ENCODE results near the gene ZNF576.
A peak's percentile ranks its signal among the peaks of the same experiment; 100 is the strongest.
"Not testable (repeated sequence)": the region's sequence is repeated elsewhere in the genome, so short reads cannot be mapped to it uniquely, and the experiment has no call there.

The ZNF576 gene

GRCh38 chr19:43628646-43629326 lies 32.4 kb downstream of the ZNF576 start:
- DNase-seq, result no peak

- DNase-seq, result no peak
Measured at GRCh38 chr19:43631491-43631890, 35.1 kb downstream of the ZNF576 start.

- DNase-seq, result no peak
Measured at GRCh38 chr19:43633520-43633919, 37.1 kb downstream of the ZNF576 start.

DNA sequence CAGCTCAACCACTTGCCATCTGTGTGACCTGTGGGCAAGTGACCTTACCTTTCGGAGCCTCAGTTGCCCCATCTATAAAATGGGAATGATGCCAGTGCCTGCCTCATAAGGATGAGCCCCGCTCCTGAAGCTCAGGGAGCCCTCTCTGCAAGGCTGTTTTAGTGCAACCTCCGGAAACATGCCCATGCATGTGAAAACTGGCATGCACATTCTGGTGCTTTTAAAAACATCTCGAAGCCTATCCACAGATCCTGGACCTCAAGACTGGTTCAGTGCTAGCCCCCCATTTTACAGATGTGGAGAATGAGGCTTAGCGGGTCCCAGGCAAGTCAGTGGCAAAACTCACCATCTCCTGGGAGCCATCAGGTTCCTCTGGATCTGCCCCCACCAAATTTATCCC lies 37.7 kb downstream of the ZNF576 start:
- no peak for DNase-seq

DNA sequence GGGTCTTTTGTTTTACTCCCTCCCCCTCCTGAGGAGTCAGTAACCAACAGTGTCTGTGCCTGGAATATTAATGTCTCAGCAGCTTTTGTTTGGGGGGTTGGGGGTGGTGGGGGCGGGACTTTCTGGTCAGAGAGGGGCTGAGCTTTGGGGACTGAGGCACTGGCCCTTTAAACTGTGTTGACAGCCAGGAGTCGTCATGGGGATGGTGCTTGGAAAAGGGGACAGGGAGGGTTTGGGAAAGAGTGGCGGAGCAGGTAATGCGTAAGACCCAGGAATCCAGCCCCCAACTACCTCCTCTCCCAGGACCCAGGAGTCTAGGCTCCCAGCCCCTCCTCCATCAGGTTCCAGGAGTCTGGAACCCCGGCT lies 38.1 kb downstream of the ZNF576 start:
- peak; percentile 43 to 47 for DNase-seq

GRCh38 chr19:43634872-43635560 lies 38.6 kb downstream of the ZNF576 start:
- DNase-seq, result peak; percentile 50 to 64

- not testable (repeated sequence) for DNase-seq
Measured at GRCh38 chr19:43635561-43635940, 39.2 kb downstream of the ZNF576 start.

GRCh38 chr19:43636121-43636683 lies 39.8 kb downstream of the ZNF576 start:
- peak; percentile 73 for DNase-seq

- no peak for DNase-seq
Measured at GRCh38 chr19:43638214-43638994, 42.0 kb downstream of the ZNF576 start.

DNA sequence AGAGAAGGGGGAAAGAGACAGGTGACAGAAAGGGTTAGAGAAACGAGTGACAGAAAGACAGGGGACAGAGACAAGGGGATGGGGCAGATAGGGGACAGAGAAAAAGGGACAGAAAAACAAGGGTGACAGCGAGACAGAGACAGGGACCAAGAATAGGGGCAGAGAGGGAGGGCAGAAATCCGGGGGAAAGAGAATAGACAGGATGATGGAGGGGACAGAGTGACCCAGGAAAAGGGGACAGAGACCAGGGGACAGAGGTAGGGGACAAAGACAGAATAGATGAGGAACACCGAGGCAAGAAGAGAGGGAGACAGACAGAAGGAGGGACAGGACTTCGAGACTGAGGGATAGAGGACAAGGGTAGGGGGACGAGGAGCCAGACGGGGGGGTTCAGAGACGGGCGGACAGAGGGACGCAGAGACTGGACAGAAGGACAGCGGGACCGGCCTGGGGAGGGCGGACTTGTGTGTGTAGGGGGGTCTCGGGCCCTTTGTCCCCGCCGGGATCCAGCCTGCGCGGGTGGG lies 42.7 kb downstream of the ZNF576 start:
- DNase-seq, result no peak

- DNase-seq, result peak in 1 of 2 donors; percentile 40
Measured at GRCh38 chr19:43639519-43640423, 43.4 kb downstream of the ZNF576 start, which contains the start of gene CADM4. Gene CADM4 (minus strand): TSS chr19:43639850. CDS start chr19:43639790, 60 bp downstream.

DNA sequence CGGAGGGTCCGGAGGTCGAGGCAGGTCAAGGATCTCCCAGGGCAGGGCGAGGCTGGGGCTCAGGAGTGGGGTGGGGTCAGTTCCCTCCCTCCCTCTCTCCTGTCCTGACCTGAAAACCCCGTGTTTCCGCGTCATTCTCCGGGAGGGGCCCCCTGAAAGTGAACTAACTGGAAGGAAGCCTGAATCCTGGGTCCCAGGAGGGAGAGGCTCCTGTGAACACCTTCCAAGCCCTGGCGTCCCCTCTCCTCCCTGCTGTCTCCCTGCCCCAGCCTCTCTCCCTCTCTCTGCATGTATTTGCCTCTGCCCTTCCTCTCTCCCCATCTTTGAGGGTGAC lies 44.0 kb downstream of the ZNF576 start:
- DNase-seq, result no peak

- no peak for DNase-seq
Measured at GRCh38 chr19:43641333-43641732, 44.9 kb downstream of the ZNF576 start.

DNA sequence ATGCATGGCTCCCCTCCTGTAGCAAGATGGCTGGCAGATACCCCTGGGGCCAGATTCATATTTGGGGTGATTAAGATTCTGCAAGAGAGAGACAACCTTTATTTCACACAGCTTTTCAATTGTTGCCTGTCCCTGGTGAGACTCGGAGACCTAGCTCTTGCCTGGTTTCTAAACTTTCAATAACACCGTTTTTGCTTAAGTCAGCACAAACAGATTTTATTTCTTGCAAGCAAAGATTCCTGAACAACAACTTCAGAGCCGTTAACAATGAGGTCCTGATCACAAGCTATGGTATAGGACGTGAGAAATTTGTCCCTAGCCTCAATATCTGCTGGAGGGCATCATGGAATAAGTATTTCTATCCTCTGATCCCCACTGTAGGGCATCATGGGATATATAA lies 46.1 kb downstream of the ZNF576 start:
- DNase-seq, result no peak

- DNase-seq, result no peak
Measured at GRCh38 chr19:43643326-43643725, 46.9 kb downstream of the ZNF576 start.

GRCh38 chr19:43644181-43644580 lies 47.8 kb downstream of the ZNF576 start:
- DNase-seq, result no peak

- DNase-seq, result no peak
Measured at GRCh38 chr19:43648633-43649032, 52.2 kb downstream of the ZNF576 start.

GRCh38 chr19:43649514-43649913 lies 53.1 kb downstream of the ZNF576 start:
- no peak for DNase-seq

DNA sequence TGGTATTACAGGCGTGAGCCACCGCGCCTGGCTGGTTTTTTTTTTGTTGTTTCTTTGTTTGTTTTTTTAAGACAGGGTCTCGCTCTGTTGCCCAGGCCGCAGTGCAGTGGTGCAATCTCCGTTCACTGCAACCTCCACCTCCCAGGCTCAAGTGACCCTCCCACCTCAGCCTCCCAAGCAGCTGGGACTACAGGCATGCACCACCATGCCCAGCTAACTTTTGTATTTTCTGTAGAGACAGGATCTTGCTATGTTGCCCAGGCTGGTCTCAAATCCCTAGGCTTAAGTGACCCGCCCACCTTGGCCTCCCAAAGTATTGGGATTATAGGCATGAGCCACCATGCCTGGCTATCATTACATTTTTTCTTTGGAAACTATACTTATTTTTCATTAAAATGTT lies 53.9 kb downstream of the ZNF576 start:
- not testable (repeated sequence) for DNase-seq

Measured in hippocampal formation (tissue), 2 donors.